Stimulated activated CD4-positive, alpha-beta T cell treated with anti-CD3 and anti-CD28 coated beads, Interleukin-2, amount 100 ng/mL, for 4 hours (primary cell): ENCODE measurements around the gene SNAPC3.
A peak's percentile ranks its signal among the peaks of the same experiment; 100 is the strongest.

Experiments
- DNase-seq: peaks from one replicate; pipeline ENCODE4 v3.0.0-alpha.2; 2020; ENCODE audit warnings: low read depth

SNAPC3 gene

DNA sequence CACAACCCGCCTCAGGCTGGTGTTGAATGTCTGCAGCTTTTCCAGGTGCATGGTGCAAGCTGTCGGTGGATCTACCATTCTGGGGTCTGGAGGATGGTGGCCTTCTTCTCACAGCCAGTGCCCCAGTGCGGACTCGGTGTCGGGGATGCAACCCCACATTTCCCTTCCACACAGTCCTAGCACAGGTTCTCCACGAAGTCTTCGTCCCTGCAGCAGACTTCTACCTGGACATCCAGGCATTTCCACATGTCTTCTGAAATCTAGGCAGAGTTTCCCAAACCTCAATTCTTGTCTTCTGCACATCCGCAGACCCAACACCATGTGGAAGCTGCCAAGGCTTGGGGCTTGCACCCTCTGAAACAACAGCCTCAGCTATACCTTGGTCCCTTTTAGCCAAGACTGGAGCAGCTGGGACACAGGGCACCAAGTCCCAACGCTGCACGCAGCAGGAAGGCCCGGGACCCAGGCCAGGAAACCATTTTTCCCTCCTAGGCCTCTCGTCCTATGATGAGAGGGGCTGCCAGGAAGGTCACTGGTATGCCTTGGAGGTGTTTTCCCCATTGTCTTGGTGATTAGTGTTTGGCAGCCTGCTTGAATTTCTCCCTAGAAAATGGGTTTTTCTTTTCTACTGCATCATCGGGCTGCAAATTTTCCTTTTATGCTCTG is 69.9 kb downstream of the SNAPC3 start:
- DNase-seq: no peak

DNA sequence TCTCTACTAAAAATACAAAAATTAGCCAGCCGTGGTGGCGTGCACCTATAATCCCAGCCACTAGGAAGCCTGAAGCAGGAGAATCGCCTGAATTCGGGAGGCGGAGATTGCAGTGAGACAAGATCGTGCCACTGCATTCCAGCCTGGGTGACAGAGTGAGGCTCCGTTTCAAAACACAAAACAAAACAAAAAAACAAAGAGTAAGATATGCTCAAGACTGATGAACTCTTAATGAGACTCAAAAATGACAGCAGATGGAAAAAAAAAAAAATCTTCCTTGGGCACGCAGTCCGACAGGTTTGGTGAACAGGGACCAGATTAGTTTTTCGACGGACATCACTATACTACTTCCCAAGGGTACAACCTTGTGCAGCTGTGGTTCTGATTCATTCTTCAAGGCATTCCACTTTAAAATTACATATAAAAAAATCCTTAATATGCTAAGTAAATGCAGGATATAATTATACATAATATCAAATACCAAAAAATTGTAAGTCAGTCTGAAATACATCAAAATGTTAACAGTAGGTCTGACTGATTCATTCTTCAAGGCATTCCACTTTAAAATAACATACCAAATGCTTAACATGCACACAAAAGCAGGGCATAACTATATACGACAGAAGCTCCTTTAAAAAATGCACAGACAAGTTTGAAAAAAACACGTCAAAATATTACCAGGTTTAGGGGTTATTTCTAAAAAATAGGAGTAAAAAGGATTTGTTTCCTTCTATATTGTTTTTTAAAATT is 75.7 kb downstream of the SNAPC3 start:
- no peak for DNase-seq

DNA sequence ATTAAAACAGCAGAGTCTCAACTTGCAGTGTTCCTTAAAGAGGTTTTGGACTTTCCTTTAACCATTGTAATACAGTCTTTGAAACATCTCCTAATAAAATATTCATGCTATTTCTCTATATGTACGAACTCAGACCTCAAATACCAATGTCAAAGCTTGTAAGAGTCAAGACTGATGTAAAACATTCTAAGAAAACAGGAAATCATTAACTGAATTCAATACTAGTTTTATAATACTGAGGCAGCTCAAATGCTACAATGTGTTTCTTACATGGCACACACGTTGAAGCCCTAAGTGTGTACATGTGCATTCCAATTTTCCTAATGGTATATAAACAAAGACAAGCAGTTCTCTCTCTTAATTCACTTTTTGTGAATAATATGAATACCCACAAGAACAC is 76.5 kb downstream of the SNAPC3 start:
- DNase-seq: no peak

DNA sequence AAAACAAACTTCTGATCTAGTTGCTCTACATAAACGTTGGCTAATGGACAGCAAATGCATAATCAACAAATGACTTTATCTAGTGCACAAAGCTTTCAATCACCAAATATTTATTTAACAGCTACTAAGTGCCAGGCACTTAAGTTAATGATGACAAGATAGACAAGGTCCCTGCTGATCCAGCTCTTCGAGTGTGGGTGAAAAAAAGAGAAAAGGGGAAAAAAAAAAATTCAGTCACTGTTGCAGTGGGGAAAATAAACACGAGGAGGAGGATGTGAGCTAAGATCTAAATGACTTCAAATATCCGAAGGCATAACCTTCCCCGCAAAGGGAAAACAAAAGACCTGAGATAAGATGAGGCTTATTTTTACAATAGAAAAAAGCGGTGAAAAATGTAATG is 78.5 kb downstream of the SNAPC3 start:
- no peak for DNase-seq

DNA sequence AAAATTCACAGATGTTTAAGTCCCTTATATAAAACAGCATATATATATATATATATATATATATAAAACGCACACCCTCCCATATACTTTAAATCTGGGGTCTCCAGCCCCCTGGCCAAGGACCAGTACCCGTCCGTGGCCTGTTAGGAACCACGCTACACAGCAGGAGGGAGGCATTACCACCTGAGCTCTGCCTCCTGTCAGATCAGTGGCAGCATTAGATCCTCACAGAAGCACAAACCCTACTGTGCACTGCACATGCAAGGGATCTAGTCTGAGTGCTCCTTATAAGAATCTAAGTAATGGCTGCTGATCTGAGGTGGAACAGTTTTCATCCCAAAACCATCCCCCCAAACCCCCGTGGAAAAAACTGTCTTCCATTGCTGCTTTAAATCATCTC is 79.1 kb downstream of the SNAPC3 start:
- DNase-seq: no peak

DNA sequence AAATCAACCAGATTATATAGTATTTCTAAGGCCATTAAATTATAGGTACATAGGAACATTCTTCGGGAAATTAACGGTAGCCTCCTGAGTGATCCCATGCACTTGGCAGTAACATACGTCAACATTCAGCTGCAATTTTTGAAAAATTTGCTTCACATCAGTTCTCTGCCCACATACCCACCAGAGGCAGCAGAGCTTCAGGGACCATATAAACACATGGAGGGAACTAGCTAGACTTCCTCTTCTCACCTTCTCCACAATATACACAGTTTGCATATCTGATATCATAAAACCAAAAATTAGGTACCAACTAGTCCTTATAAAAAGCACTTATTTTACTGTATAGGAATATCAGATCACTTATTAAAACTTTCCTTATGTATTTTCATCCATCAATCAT is 83.2 kb downstream of the SNAPC3 start:
- no peak for DNase-seq

DNA sequence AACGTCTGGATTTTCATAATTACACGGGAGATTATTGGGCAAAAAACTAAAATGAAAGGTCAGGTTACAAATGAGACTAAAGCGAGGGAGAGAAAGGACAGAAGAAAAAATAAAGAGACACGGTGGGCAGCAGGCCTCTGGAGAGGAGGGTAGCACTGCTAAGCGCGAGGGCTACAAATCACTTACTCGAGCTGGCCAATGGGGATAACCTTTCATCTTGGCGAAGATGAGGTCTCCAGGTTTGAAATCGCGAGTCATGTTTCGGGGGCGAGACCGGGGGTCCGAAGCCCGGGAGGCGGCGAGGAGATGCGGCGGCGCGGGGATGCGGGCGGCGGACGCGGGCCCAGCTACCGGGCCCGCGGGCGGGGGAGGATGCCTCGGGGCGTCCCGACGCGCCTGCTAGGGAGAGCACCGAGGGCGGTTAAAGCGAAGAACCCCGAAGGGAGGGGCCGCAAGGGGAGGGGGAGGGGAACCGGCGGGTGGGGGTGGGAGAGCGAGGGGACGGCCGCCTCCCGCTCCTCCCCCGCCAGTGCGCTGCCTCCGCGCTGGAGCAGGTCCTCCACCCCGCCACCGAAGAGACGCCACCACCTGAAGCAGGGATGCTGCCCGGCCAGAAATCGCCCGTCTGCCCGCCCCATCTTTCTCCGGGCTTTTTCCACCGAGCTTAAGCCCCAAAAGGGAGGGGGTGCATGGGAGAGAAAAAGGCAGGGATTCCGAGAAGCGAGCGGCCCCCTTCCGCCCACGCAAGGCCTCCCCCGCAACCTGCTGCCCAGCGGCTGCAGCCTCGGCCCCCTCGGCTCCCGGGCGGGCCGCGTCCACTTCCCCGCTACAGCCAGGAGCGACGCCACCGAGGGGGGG is 87.5 kb downstream of the SNAPC3 start:
- DNase-seq: peak; percentile 52

DNA sequence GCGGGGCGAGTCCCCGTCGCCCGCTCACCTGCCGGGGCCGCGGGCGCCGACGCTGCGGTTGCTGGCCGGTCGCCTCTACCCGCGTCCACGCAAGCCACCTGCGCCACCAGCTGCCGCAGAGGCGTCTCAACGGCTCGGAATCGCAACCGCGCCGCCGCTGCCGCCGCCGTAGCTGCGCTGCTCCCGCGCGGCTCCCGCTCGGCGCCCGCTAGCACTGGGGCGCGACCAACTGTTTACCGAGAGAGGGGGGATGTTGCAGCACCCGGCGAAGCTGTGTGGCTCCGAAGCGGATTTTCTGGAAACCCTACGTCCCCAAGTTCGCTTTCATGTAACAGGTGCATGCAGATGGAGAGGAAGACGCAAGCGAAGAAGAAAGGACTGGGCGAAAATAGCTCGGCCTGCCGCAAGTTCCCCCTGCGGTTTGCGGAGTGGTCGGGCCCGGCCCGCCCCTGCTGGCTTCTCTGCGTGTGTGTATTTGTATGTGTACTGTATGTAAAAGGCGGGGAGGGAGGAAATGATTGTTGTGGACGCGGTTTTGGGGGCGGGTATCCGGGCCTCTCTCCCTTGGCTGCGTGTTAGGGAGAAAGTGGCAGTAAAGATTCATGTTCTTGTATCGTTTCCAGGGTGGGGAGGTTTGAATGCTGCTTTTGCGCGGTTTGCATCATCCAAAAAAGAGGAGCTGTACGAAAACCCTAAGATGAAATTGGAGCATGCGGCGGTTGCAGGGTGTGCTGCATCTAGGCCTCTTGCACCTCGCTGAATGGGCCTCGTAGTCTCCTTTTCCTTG is 88.3 kb downstream of the SNAPC3 start, which contains the start of gene PSIP1:
TSS of gene PSIP1 (minus strand) at position 182 of the 787 bp plus-strand sequence. CDS start 782 bp downstream, outside the sequence.
- DNase-seq: peak; percentile 70
